DMS53 treated with DMSO at 0.1 percent for 48 hours (cell line): ENCODE measurements around the gene OSBPL9.
"Not testable (repeated sequence)": the region's sequence is repeated elsewhere in the genome, so short reads cannot be mapped to it uniquely, and the experiment has no call there.

Experiments used
- DNase-seq: peaks from one replicate; lab custom pipeline; 2025; ENCODE audit not compliant: unreplicated experiment; lab: John Stamatoyannopoulos, UW

OSBPL9 gene

GRCh38 chr1:51605961-51606723 lies 10.8 kb upstream of the OSBPL9 start:
- no peak for DNase-seq

GRCh38 chr1:51607681-51608095 lies 9.2 kb upstream of the OSBPL9 start:
- DNase-seq: no peak

GRCh38 chr1:51610104-51610503 lies 6.8 kb upstream of the OSBPL9 start:
- not testable (repeated sequence) for DNase-seq

GRCh38 chr1:51610637-51611036 lies 6.3 kb upstream of the OSBPL9 start:
- DNase-seq: no peak

- DNase-seq: no peak
Measured at GRCh38 chr1:51612447-51612961, 4.4 kb upstream of the OSBPL9 start.

- no peak for DNase-seq
Measured at GRCh38 chr1:51615780-51616291, 1.1 kb upstream of the OSBPL9 start.

- no peak for DNase-seq
Measured at GRCh38 chr1:51616490-51616889, 402 bp upstream of the OSBPL9 start.

GRCh38 chr1:51618715-51619114 lies 1.8 kb downstream of the OSBPL9 start:
- no peak for DNase-seq

GRCh38 chr1:51620470-51620869 lies 3.6 kb downstream of the OSBPL9 start:
- no peak for DNase-seq

- no peak for DNase-seq
Measured at GRCh38 chr1:51621161-51621560, 4.3 kb downstream of the OSBPL9 start.

GRCh38 chr1:51621841-51622454 lies 5.1 kb downstream of the OSBPL9 start:
- no peak for DNase-seq

GRCh38 chr1:51622455-51622913 lies 5.6 kb downstream of the OSBPL9 start:
- peak; percentile 100 for DNase-seq

GRCh38 chr1:51623025-51623424 lies 6.1 kb downstream of the OSBPL9 start:
- peak; percentile 74 for DNase-seq

- no peak for DNase-seq
Measured at GRCh38 chr1:51623450-51623849, 6.6 kb downstream of the OSBPL9 start.

GRCh38 chr1:51624855-51625254 lies 8.0 kb downstream of the OSBPL9 start:
- peak; percentile 50 for DNase-seq

- DNase-seq: peak; percentile 28
Measured at GRCh38 chr1:51627672-51628071, 10.8 kb downstream of the OSBPL9 start.

- no peak for DNase-seq
Measured at GRCh38 chr1:51628715-51629590, 12.1 kb downstream of the OSBPL9 start.

GRCh38 chr1:51629918-51630317 lies 13.0 kb downstream of the OSBPL9 start:
- no peak for DNase-seq

GRCh38 chr1:51630393-51630792 lies 13.5 kb downstream of the OSBPL9 start:
- DNase-seq: no peak

GRCh38 chr1:51630922-51631321 lies 14.0 kb downstream of the OSBPL9 start:
- DNase-seq: no peak

GRCh38 chr1:51631747-51632146 lies 14.9 kb downstream of the OSBPL9 start:
- DNase-seq: no peak
